Ovary (tissue), 3 donors: ENCODE measurements around the gene FIBCD1.

ENCODE experiments used
- CTCF ChIP-seq, 3 donors: fragments of 450-650 bp in 2 of 3; fragments of 200-600 bp in 1 of 3; IDR thresholded peaks; one replicate each; pipeline versions ENCODE4 v1.5.1 to v1.8.0; 2016 to 2022; ENCODE audit warnings: antibody characterized with exemption in 3 of 3, mild to moderate bottlenecking in 1 of 3
- EP300 ChIP-seq: sonication (generic); formaldehyde crosslinking; IDR thresholded peaks from one replicate; pipeline ENCODE4 v1.6.1; 2017; ENCODE audit warnings: antibody characterized with exemption
- POLR2A ChIP-seq: fragments of 450-650 bp; IDR thresholded peaks from one replicate; pipeline ENCODE4 v1.6.1; 2017; ENCODE audit warnings: antibody characterized with exemption, mild to moderate bottlenecking, moderate library complexity
- donor health status: DM: no; HTN: no; CAD: no.

GRCh38 chr9:130912932-130913598 is 26.0 kb downstream of the FIBCD1 start:
- no peak for TF ChIP-seq CTCF (IDR thresholded peaks at IDR 0.05)
- no peak for TF ChIP-seq EP300
- TF ChIP-seq POLR2A, result no peak
